ENCODE measurements around the gene EFNA4. TPM values are rescaled to one million over a fixed set of nuclear protein-coding genes. Genes with fewer than 3 reads are reported as not detected.

EFNA4 gene
- total RNA-seq, 6 donors from 2014 or later: 2.8 to 8.1 (median 7.0) TPM

- no peaks in the 10 kb centered on the region for H3K27me3 ChIP-seq
- WGBS, 2 donors: 72 to 84% methylated on average over 8 of the region's 8 CpGs
- TF ChIP-seq POLR2A (IDR thresholded peaks at IDR 0.05) (no peak), POLR2AphosphoS5 (IDR thresholded peaks at IDR 0.05) (no peak), CTCF (IDR thresholded peaks at IDR 0.05) (no peak), EP300 (IDR thresholded peaks at IDR 0.05) (no peak)
- H3K4me3 ChIP-seq: no peak overlapping the region
- ATAC-seq (ENCODE audit: low FRiP score in 2 of 2): no peak
- H3K27ac ChIP-seq: no peak overlapping the region
- no peaks in the 10 kb centered on the region for H3K9me3 ChIP-seq
- no peaks in the 10 kb centered on the region for H3K36me3 ChIP-seq
- H3K4me1 ChIP-seq: peaks cover 17 to 29% (median 23%) of the 10 kb centered on the region in 4 donors
- no peak for DNase-seq
These were observed 41.2 kb upstream of the EFNA4 start for GRCh38 chr1:155022136-155022926.

GRCh38 chr1:155022927-155023236, 40.7 kb upstream of the EFNA4 start:
- Histone ChIP-seq H3K9me3 (no peaks in the 10 kb centered on the region), H3K4me1 (peaks cover 13 to 23% (median 17%) of the 10 kb centered on the region in 4 donors), H3K27ac (no peak overlapping the region), H3K27me3 (no peaks in the 10 kb centered on the region), H3K36me3 (no peaks in the 10 kb centered on the region), H3K4me3 (no peak overlapping the region)
- 45 to 66% methylated on average over 3 to 4 of the region's 4 CpGs for WGBS, 2 donors
- TF ChIP-seq POLR2AphosphoS5 (IDR thresholded peaks at IDR 0.05) (no peak), CTCF (IDR thresholded peaks at IDR 0.05) (no peak), POLR2A (IDR thresholded peaks at IDR 0.05) (no peak), EP300 (IDR thresholded peaks at IDR 0.05) (no peak)
- peak in 1 of 2 donors; percentile 73 for DNase-seq
- ATAC-seq (ENCODE audit: low FRiP score in 2 of 2): peak in 1 of 2 donors; percentile 4

GRCh38 chr1:155023627-155024026, 39.9 kb upstream of the EFNA4 start:
- ATAC-seq (ENCODE audit: low FRiP score in 2 of 2): no peak
- H3K9me3 ChIP-seq: no peaks in the 10 kb centered on the region
- H3K4me3 ChIP-seq: no peak overlapping the region
- H3K36me3 ChIP-seq: no peaks in the 10 kb centered on the region
- no peaks in the 10 kb centered on the region for H3K27me3 ChIP-seq
- H3K4me1 ChIP-seq: peaks cover 6 to 16% (median 10%) of the 10 kb centered on the region in 4 donors
- TF ChIP-seq POLR2AphosphoS5 (IDR thresholded peaks at IDR 0.05) (no peak), EP300 (IDR thresholded peaks at IDR 0.05) (no peak), CTCF (IDR thresholded peaks at IDR 0.05) (no peak), POLR2A (IDR thresholded peaks at IDR 0.05) (no peak)
- no peak for DNase-seq
- H3K27ac ChIP-seq: no peak overlapping the region
- 78 to 83% methylated on average over 5 of the region's 5 CpGs for WGBS, 2 donors

- Histone ChIP-seq H3K27ac (no peak overlapping the region), H3K4me1 (peaks cover 0 to 9% (median 6%) of the 10 kb centered on the region in 4 donors), H3K9me3 (no peaks in the 10 kb centered on the region), H3K27me3 (no peaks in the 10 kb centered on the region), H3K4me3 (no peak overlapping the region), H3K36me3 (no peaks in the 10 kb centered on the region)
- ATAC-seq (ENCODE audit: low FRiP score in 2 of 2) (no peak), DNase-seq (no peak)
- 90 to 95% methylated on average over 9 of the region's 9 CpGs for WGBS, 2 donors
- TF ChIP-seq EP300 (IDR thresholded peaks at IDR 0.05) (no peak), POLR2A (IDR thresholded peaks at IDR 0.05) (no peak), CTCF (IDR thresholded peaks at IDR 0.05) (no peak), POLR2AphosphoS5 (IDR thresholded peaks at IDR 0.05) (no peak)
These were observed 39.2 kb upstream of the EFNA4 start for GRCh38 chr1:155024315-155024714.

GRCh38 chr1:155026154-155026553, 37.4 kb upstream of the EFNA4 start:
- H3K27ac ChIP-seq: no peak overlapping the region
- H3K27me3 ChIP-seq: no peaks in the 10 kb centered on the region
- H3K36me3 ChIP-seq: no peaks in the 10 kb centered on the region
- no peaks in the 10 kb centered on the region for H3K9me3 ChIP-seq
- ATAC-seq (ENCODE audit: low FRiP score in 2 of 2) (no peak), DNase-seq (no peak)
- no peak overlapping the region for H3K4me3 ChIP-seq
- TF ChIP-seq EP300 (IDR thresholded peaks at IDR 0.05): no peak
- TF ChIP-seq POLR2AphosphoS5 (IDR thresholded peaks at IDR 0.05): no peak
- TF ChIP-seq POLR2A (IDR thresholded peaks at IDR 0.05): no peak
- no peak for TF ChIP-seq CTCF (IDR thresholded peaks at IDR 0.05)
- 79 to 80% methylated on average over 2 to 9 of the region's 9 CpGs for WGBS, 2 donors
- peaks cover 0 to 8% (median 5%) of the 10 kb centered on the region in 4 donors for H3K4me1 ChIP-seq
